Body of pancreas (tissue), 4 donors: ENCODE measurements around the gene SNTN. TPM values are rescaled to one million over a fixed set of nuclear protein-coding genes. Genes with fewer than 3 reads are reported as not detected.

ENCODE experiments used
- ATAC-seq: fragments of 150-250 bp; one replicate; pipeline ENCODE4 v1.9.1; 2016
- DNase-seq, 4 donors: peaks; one replicate each; pipeline ENCODE4 v3.0.0-alpha.2; 2019
- H3K27ac ChIP-seq, 4 donors: fragments of 200-600 bp; sonication (generic); 1 replicate in 3 of 4; 2 replicates in 1 of 4; pipeline versions ENCODE4 v1.5.1 to v1.6.1; 2016 to 2019; ENCODE audit warnings: mild to moderate bottlenecking in 1 of 4, mixed read lengths in 1 of 4, moderate library complexity in 1 of 4
- H3K27me3 ChIP-seq, 2 donors: fragments of 200-600 bp; sonication (generic); one replicate each; pipeline ENCODE4 v1.6.0; 2016; ENCODE audit warnings: mild to moderate bottlenecking in 1 of 2
- H3K36me3 ChIP-seq, 2 donors: fragments of 200-600 bp; sonication (generic); replicated peaks in 1 of 2; 2 replicates each; pipeline ENCODE4 v1.5.1; 2016; ENCODE audit warnings: low read depth in 2 of 2; ENCODE audit not compliant: insufficient read depth in 1 of 2
- H3K4me1 ChIP-seq: fragments of 200-600 bp; sonication (generic); one replicate; pipeline ENCODE4 v1.6.0; 2016
- H3K4me3 ChIP-seq, 2 donors: fragments of 200-600 bp; sonication (generic); 1 replicate in 1 of 2; 2 replicates in 1 of 2; pipeline ENCODE4 v1.5.1; 2016 to 2019
- H3K9me3 ChIP-seq, 3 donors: fragments of 200-600 bp; sonication (generic); 1 replicate in 2 of 3; 2 replicates in 1 of 3; pipeline ENCODE4 v1.5.1; 2016
- POLR2A ChIP-seq, 3 donors: fragments of 450-650 bp; IDR thresholded peaks; one replicate each; pipeline ENCODE4 v1.6.1; 2016; ENCODE audit warnings: antibody characterized with exemption in 3 of 3, mild to moderate bottlenecking in 2 of 3
- WGBS, 2 donors: methylation state at CpG; one replicate each; pipeline ENCODE4 v1.1.5; 2017; 5-methylcytosine and 5-hydroxymethylcytosine counted together
- intact Hi-C: fragments of 100-400 bp; cut with DNase I; formaldehyde crosslinking; loops from one replicate; pipeline ENCODE4 v1.15.1; 2023
- total RNA-seq, 2 donors: library from RNA; depleted of rRNA; stranded (reverse); fragments of >200 nt; gene quantifications; one replicate each; pipeline ENCODE4 v1.1.0, GENCODE V29; 2016
- TF ChIP-seq, protein P1 (sequence below), 7 experiments: fragments of 450-650 bp in 4 of 7; fragments of 200-600 bp in 3 of 7; sonication (generic) in 3 of 7; IDR thresholded peaks; one replicate each; pipeline ENCODE4 v1.5.1; 2016 to 2019; ENCODE audit warnings: antibody characterized with exemption in 7 of 7

SNTN gene
- total RNA-seq = 1 to 10 TPM in 1 of 2 donors, not detected in 1; 1.0 TPM

DNA sequence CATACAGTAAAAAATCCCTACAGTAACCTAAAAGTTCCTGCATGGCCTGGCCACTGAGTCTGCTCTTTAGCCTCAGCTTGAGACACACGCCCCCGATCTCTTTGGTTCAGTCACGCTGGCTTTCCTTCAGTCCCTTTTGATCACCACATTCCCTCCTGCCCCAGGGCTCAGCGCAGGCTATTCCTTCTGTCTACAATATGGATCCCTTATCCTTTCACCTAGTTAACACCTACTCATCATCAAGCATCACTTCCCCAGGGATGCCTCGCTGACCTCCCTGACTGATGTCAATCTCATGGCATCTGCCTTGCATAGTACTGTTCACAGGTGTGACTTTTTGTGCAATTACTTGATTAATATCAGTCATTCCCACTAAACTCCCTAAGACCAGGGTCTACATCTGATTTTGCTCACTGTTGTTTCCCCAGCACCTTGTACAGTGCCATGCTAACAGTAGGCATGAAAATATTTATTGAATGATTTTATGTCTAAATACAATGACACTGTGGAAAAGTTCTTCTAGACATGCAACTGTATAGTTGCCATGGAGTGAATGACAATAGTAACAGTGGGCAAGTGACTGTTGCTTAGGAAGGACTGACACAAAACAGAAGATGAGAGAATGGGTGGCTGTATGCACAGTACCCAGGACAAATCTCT lies at the start of gene SNTN:
Gene SNTN, plus strand, starts transcription at position 610 of the 660 bp plus-strand sequence. Its CDS starts 13 bp downstream, at position 623.
- DNase-seq (no peak), ATAC-seq (no peak)
- no peaks in the 10 kb centered on the region for H3K9me3 ChIP-seq
- no peak within 1 kb of the TSS for H3K27ac ChIP-seq
- no peaks in the 10 kb centered on the region for H3K27me3 ChIP-seq
- no peak for TF ChIP-seq POLR2A (IDR thresholded peaks at IDR 0.05)
- TF ChIP-seq, protein P1, sequence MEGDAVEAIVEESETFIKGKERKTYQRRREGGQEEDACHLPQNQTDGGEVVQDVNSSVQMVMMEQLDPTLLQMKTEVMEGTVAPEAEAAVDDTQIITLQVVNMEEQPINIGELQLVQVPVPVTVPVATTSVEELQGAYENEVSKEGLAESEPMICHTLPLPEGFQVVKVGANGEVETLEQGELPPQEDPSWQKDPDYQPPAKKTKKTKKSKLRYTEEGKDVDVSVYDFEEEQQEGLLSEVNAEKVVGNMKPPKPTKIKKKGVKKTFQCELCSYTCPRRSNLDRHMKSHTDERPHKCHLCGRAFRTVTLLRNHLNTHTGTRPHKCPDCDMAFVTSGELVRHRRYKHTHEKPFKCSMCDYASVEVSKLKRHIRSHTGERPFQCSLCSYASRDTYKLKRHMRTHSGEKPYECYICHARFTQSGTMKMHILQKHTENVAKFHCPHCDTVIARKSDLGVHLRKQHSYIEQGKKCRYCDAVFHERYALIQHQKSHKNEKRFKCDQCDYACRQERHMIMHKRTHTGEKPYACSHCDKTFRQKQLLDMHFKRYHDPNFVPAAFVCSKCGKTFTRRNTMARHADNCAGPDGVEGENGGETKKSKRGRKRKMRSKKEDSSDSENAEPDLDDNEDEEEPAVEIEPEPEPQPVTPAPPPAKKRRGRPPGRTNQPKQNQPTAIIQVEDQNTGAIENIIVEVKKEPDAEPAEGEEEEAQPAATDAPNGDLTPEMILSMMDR (IDR thresholded peaks at IDR 0.05) = no peak
- H3K4me1 ChIP-seq = no peaks in the 10 kb centered on the region
- intact Hi-C loops = no loop called here
- H3K36me3 ChIP-seq = no peaks in the 10 kb centered on the region
- no peak within 1 kb of the TSS for H3K4me3 ChIP-seq
- WGBS, 2 donors = 67 to 84% methylated on average over 5 of the region's 5 CpGs

DNA sequence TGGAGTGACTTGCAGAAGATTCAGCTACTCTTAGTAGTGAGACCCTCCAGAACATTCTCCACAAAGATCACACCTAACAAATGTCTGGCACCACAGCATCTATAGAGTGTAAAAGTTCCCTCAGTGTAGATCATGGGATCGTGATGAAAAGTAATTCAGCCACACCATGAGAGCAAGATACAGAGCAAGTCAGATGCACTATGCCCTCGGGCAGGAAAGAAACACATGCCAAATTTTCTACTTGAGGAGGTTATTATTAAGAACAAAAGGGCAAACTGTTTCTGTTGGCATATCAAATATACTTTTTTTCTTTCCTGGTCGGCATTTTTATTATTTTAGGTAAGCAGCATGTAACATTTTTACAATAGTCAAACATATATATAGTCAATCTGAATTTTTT lies 44.8 kb upstream of the SNTN start:
- 52 to 59% methylated on average over 3 of the region's 3 CpGs for WGBS, 2 donors
- intact Hi-C loops = no loop called here
- ATAC-seq (no peak), DNase-seq (no peak)
- H3K27me3 ChIP-seq = no peaks in the 10 kb centered on the region
- TF ChIP-seq, protein P1 (IDR thresholded peaks at IDR 0.05) = no peak
- TF ChIP-seq POLR2A (IDR thresholded peaks at IDR 0.05) = no peak
- no peak overlapping the region for H3K4me3 ChIP-seq
- no peaks in the 10 kb centered on the region for H3K9me3 ChIP-seq
- peaks cover 6% of the 10 kb centered on the region for H3K4me1 ChIP-seq
- no peak overlapping the region for H3K27ac ChIP-seq
- no peaks in the 10 kb centered on the region for H3K36me3 ChIP-seq

DNA sequence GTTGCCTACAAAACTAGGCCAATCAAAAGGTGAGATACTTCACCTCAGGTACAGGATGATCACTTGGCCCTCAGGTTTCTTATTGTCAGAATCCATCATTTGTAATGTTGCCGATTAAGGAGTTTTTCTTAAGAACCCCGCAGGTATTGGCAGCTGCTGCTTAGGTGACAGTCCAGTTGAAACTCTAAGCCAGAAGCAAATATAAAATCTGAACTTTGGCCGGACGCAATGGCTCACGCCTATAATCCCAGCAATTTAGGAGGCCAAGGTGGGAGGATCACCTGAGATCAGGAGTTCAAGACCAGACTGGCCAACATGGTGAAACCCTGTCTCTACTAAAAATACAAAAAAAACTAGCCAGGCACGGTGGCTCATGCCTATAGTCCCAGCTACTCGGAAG lies 43.1 kb upstream of the SNTN start:
- intact Hi-C loops = no loop called here
- H3K27ac ChIP-seq = no peak overlapping the region
- H3K36me3 ChIP-seq = no peaks in the 10 kb centered on the region
- no peak for TF ChIP-seq POLR2A (IDR thresholded peaks at IDR 0.05)
- TF ChIP-seq, protein P1 (IDR thresholded peaks at IDR 0.05) = no peak
- H3K4me3 ChIP-seq = no peak overlapping the region
- no peak for ATAC-seq
- H3K9me3 ChIP-seq = no peaks in the 10 kb centered on the region
- WGBS, 2 donors = 52 to 54% methylated on average over 7 of the region's 7 CpGs
- H3K4me1 ChIP-seq = peaks cover 6% of the 10 kb centered on the region
- no peaks in the 10 kb centered on the region for H3K27me3 ChIP-seq
- peak in 1 of 4 donors; percentile 8 for DNase-seq

DNA sequence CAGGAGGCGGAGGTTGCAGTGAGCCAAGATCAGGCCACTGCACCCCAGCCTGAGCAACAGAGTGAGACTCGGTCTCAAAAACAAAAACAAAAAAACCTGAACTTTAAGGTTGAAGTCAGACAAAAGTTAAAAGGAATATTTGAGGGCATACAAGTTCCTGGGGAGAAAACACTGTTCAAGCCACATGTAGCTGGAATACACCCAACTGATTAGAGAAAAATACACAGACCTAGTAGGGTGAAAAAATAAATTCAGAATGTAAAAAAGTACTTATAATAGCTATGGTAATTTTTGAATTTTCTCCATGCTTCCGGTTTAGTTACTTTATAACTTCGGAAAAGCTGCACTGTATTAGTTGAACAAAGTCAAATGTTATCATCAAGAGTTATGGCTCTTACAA lies 42.6 kb upstream of the SNTN start:
- Histone ChIP-seq H3K27ac (no peak overlapping the region), H3K4me3 (no peak overlapping the region), H3K27me3 (no peaks in the 10 kb centered on the region), H3K9me3 (no peaks in the 10 kb centered on the region), H3K36me3 (no peaks in the 10 kb centered on the region), H3K4me1 (peaks cover 6% of the 10 kb centered on the region)
- DNase-seq (no peak), ATAC-seq (no peak)
- intact Hi-C loops = no loop called here
- WGBS, 2 donors = 46 to 47% methylated on average over 4 of the region's 4 CpGs
- TF ChIP-seq POLR2A (IDR thresholded peaks at IDR 0.05) = no peak
- TF ChIP-seq, protein P1 (IDR thresholded peaks at IDR 0.05) = no peak

DNA sequence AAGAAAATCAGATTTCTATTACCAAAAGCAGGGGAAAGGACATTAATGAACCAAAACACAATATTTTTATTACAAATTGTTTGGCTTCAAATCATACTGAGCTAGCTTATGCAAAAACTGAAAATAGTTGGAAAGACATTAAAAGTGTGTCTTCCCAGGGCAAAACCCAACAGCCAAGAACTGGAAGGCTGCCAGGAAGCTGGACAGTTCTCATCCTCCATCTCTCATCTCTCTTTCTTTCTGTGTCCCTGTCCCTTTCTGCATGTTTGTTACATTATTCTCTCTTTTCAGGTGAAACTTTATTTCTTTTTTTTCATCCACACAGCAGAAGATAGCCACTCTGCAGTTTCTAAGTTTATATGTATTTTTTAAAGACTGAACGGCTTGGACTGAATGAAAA lies 41.1 kb upstream of the SNTN start:
- TF ChIP-seq, protein P1 (IDR thresholded peaks at IDR 0.05) = no peak
- TF ChIP-seq POLR2A (IDR thresholded peaks at IDR 0.05) = no peak
- H3K4me3 ChIP-seq = no peak overlapping the region
- no peaks in the 10 kb centered on the region for H3K27me3 ChIP-seq
- H3K27ac ChIP-seq = no peak overlapping the region
- no peak for DNase-seq
- intact Hi-C loops = no loop called here
- no peak for ATAC-seq
- WGBS, 2 donors = 87 to 95% methylated on average over 1 of the region's 1 CpG
- H3K4me1 ChIP-seq = peaks cover 6% of the 10 kb centered on the region
- no peaks in the 10 kb centered on the region for H3K36me3 ChIP-seq
- no peaks in the 10 kb centered on the region for H3K9me3 ChIP-seq
